ENCODE data around the gene CLBA1.

- no peak for TF ChIP-seq POLR2AphosphoS5 (IDR thresholded peaks at IDR 0.05; ENCODE audit: borderline replicate concordance, low read depth, low read length)
- no peak for TF ChIP-seq EZH2 (IDR thresholded peaks at IDR 0.05)
- TF ChIP-seq FOXP2 (optimal IDR thresholded peaks at IDR 0.05; ENCODE audit: control extremely low read depth, extremely low read length, insufficient read depth), result no peak
These were observed 34.5 kb downstream of the CLBA1 start for GRCh38 chr14:105019861-105020814.

Data from SK-N-MC (cell line).